ENCODE measurements around the gene OOEP.
A peak's percentile ranks its signal among the peaks of the same experiment; 100 is the strongest.
"Not testable (repeated sequence)": the region's sequence is repeated elsewhere in the genome, so short reads cannot be mapped to it uniquely, and the experiment has no call there.

The OOEP gene

DNA sequence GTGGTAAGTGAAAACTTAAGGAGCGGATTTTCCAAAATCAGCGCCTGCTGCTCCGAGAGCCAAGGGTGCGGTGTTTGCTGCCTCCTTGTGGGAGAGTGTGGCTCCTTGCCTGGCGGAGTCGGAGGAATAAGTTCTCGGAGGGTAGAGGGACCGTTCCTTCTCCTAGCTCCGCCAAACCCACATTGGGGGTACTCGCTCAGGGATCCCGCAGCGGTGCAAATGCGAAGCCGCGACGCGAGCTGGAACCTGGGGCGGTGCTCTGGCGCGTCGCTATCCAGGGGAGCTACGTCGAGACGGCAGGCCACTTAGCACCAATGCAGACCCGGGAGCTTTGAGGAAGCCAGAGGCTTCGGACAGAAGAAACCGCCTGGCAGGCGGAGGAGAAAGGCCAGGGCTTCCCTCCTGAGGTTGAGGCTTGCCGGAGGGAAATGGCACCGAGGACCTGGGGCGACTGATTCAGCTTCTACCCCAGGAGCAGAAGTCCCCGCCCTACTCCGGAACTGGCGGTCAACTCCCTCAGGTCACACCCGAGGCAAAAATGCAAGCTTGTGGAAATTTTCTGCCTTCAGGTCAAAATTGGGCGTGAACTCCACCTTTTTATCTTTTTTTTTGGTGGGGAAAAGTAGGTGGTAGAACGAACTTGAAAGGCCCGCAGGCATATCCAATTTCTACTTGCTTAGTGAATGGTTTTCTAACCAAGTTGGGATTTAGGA is 19.3 kb upstream of the OOEP start:
- no peaks in the 10 kb centered on the region for H3K36me3 ChIP-seq (ENCODE audit: insufficient read depth, low read length)
- no peaks in the 10 kb centered on the region for H3K4me1 ChIP-seq (ENCODE audit: insufficient read depth, low read length)
- peak overlapping the region; percentile 45 to 60 for H3K4me3 ChIP-seq (ENCODE audit: low read depth in 1 of 2, low read length in 2 of 2)
- H3K27me3 ChIP-seq (ENCODE audit: control insufficient read depth in 1 of 2, insufficient read depth in 2 of 2, low read length in 2 of 2), result no peaks in the 10 kb centered on the region
- H3K27ac ChIP-seq (ENCODE audit: low read depth, low read length), result no peak overlapping the region
- no peaks in the 10 kb centered on the region for H3K9me3 ChIP-seq (ENCODE audit: low read length)
- H3K9ac ChIP-seq (ENCODE audit: low read length), result no peak overlapping the region

GRCh38 chr6:73388433-73388799 is 18.7 kb upstream of the OOEP start:
- Histone ChIP-seq H3K4me1 (ENCODE audit: insufficient read depth, low read length) (no peaks in the 10 kb centered on the region), H3K9ac (ENCODE audit: low read length) (no peak overlapping the region), H3K27ac (ENCODE audit: low read depth, low read length) (no peak overlapping the region), H3K9me3 (ENCODE audit: low read length) (no peaks in the 10 kb centered on the region), H3K27me3 (ENCODE audit: control insufficient read depth in 1 of 2, insufficient read depth in 2 of 2, low read length in 2 of 2) (no peaks in the 10 kb centered on the region), H3K36me3 (ENCODE audit: insufficient read depth, low read length) (no peaks in the 10 kb centered on the region), H3K4me3 (ENCODE audit: low read depth in 1 of 2, low read length in 2 of 2) (peak overlapping the region; percentile 45 to 60)

- H3K27me3 ChIP-seq (ENCODE audit: control insufficient read depth in 1 of 2, insufficient read depth in 2 of 2, low read length in 2 of 2), result no peaks in the 10 kb centered on the region
- no peaks in the 10 kb centered on the region for H3K9me3 ChIP-seq (ENCODE audit: low read length)
- no peak overlapping the region for H3K27ac ChIP-seq (ENCODE audit: low read depth, low read length)
- no peaks in the 10 kb centered on the region for H3K36me3 ChIP-seq (ENCODE audit: insufficient read depth, low read length)
- H3K9ac ChIP-seq (ENCODE audit: low read length), result no peak overlapping the region
- H3K4me3 ChIP-seq (ENCODE audit: low read depth in 1 of 2, low read length in 2 of 2), result no peak overlapping the region
- H3K4me1 ChIP-seq (ENCODE audit: insufficient read depth, low read length), result no peaks in the 10 kb centered on the region
Observed at GRCh38 chr6:73382462-73383113, 12.9 kb upstream of the OOEP start.

GRCh38 chr6:73381531-73381930 is 11.8 kb upstream of the OOEP start:
- not testable (repeated sequence) for H3K36me3 ChIP-seq (ENCODE audit: insufficient read depth, low read length); H3K9me3 ChIP-seq (ENCODE audit: low read length); H3K9ac ChIP-seq (ENCODE audit: low read length); H3K27me3 ChIP-seq (ENCODE audit: control insufficient read depth in 1 of 2, insufficient read depth in 2 of 2, low read length in 2 of 2); H3K27ac ChIP-seq (ENCODE audit: low read depth, low read length); H3K4me3 ChIP-seq (ENCODE audit: low read depth in 1 of 2, low read length in 2 of 2); H3K4me1 ChIP-seq (ENCODE audit: insufficient read depth, low read length)

DNA sequence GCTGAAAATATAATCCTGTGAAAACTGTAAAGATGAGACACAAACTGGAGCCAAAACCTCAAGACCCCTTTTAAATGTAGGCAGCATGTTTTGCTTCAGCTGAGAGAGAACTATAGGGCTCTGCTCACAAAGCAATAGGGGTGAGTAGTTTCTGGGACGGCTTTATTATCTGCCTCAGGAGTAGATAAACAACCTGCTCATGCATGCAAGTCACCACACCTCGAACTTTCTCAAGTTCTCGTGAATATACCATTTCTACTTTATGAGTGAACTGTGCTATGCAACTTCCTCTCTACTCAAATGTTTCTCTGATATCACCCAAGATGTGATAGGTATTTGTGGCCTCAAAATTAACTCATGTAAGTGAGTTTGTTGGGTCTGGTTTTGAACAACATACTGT is 7.5 kb upstream of the OOEP start:
- Histone ChIP-seq H3K36me3 (ENCODE audit: insufficient read depth, low read length) (no peaks in the 10 kb centered on the region), H3K27ac (ENCODE audit: low read depth, low read length) (no peak overlapping the region), H3K27me3 (ENCODE audit: control insufficient read depth in 1 of 2, insufficient read depth in 2 of 2, low read length in 2 of 2) (no peaks in the 10 kb centered on the region), H3K9ac (ENCODE audit: low read length) (no peak overlapping the region), H3K9me3 (ENCODE audit: low read length) (no peaks in the 10 kb centered on the region), H3K4me3 (ENCODE audit: low read depth in 1 of 2, low read length in 2 of 2) (no peak overlapping the region), H3K4me1 (ENCODE audit: insufficient read depth, low read length) (no peaks in the 10 kb centered on the region)

- no peaks in the 10 kb centered on the region for H3K27me3 ChIP-seq (ENCODE audit: control insufficient read depth in 1 of 2, insufficient read depth in 2 of 2, low read length in 2 of 2)
- no peak overlapping the region for H3K4me3 ChIP-seq (ENCODE audit: low read depth in 1 of 2, low read length in 2 of 2)
- no peak overlapping the region for H3K27ac ChIP-seq (ENCODE audit: low read depth, low read length)
- H3K4me1 ChIP-seq (ENCODE audit: insufficient read depth, low read length), result no peaks in the 10 kb centered on the region
- H3K36me3 ChIP-seq (ENCODE audit: insufficient read depth, low read length), result no peaks in the 10 kb centered on the region
- no peak overlapping the region for H3K9ac ChIP-seq (ENCODE audit: low read length)
- H3K9me3 ChIP-seq (ENCODE audit: low read length), result no peaks in the 10 kb centered on the region
Observed at GRCh38 chr6:73375216-73375615, 5.5 kb upstream of the OOEP start.

- Histone ChIP-seq H3K36me3 (ENCODE audit: insufficient read depth, low read length) (no peaks in the 10 kb centered on the region), H3K27me3 (ENCODE audit: control insufficient read depth in 1 of 2, insufficient read depth in 2 of 2, low read length in 2 of 2) (no peaks in the 10 kb centered on the region), H3K27ac (ENCODE audit: low read depth, low read length) (no peak overlapping the region), H3K4me1 (ENCODE audit: insufficient read depth, low read length) (no peaks in the 10 kb centered on the region), H3K4me3 (ENCODE audit: low read depth in 1 of 2, low read length in 2 of 2) (no peak overlapping the region), H3K9ac (ENCODE audit: low read length) (no peak overlapping the region), H3K9me3 (ENCODE audit: low read length) (no peaks in the 10 kb centered on the region)
Observed at GRCh38 chr6:73372516-73372915, 2.8 kb upstream of the OOEP start.

GRCh38 chr6:73371984-73372383 is 2.3 kb upstream of the OOEP start:
- no peaks in the 10 kb centered on the region for H3K27me3 ChIP-seq (ENCODE audit: control insufficient read depth in 1 of 2, insufficient read depth in 2 of 2, low read length in 2 of 2)
- H3K36me3 ChIP-seq (ENCODE audit: insufficient read depth, low read length), result no peaks in the 10 kb centered on the region
- H3K9ac ChIP-seq (ENCODE audit: low read length), result no peak overlapping the region
- no peaks in the 10 kb centered on the region for H3K4me1 ChIP-seq (ENCODE audit: insufficient read depth, low read length)
- H3K4me3 ChIP-seq (ENCODE audit: low read depth in 1 of 2, low read length in 2 of 2), result no peak overlapping the region
- no peaks in the 10 kb centered on the region for H3K9me3 ChIP-seq (ENCODE audit: low read length)
- H3K27ac ChIP-seq (ENCODE audit: low read depth, low read length), result no peak overlapping the region

GRCh38 chr6:73369157-73369556 is 540 bp downstream of the OOEP start:
- Histone ChIP-seq H3K4me3 (ENCODE audit: low read depth in 1 of 2, low read length in 2 of 2) (no peak overlapping the region), H3K9me3 (ENCODE audit: low read length) (no peaks in the 10 kb centered on the region), H3K9ac (ENCODE audit: low read length) (no peak overlapping the region), H3K27ac (ENCODE audit: low read depth, low read length) (no peak overlapping the region), H3K36me3 (ENCODE audit: insufficient read depth, low read length) (no peaks in the 10 kb centered on the region), H3K27me3 (ENCODE audit: control insufficient read depth in 1 of 2, insufficient read depth in 2 of 2, low read length in 2 of 2) (no peaks in the 10 kb centered on the region), H3K4me1 (ENCODE audit: insufficient read depth, low read length) (no peaks in the 10 kb centered on the region)

- H3K4me3 ChIP-seq (ENCODE audit: low read depth in 1 of 2, low read length in 2 of 2), result no peak overlapping the region
- no peaks in the 10 kb centered on the region for H3K9me3 ChIP-seq (ENCODE audit: low read length)
- H3K36me3 ChIP-seq (ENCODE audit: insufficient read depth, low read length), result no peaks in the 10 kb centered on the region
- no peaks in the 10 kb centered on the region for H3K27me3 ChIP-seq (ENCODE audit: control insufficient read depth in 1 of 2, insufficient read depth in 2 of 2, low read length in 2 of 2)
- H3K27ac ChIP-seq (ENCODE audit: low read depth, low read length), result no peak overlapping the region
- H3K9ac ChIP-seq (ENCODE audit: low read length), result no peak overlapping the region
- H3K4me1 ChIP-seq (ENCODE audit: insufficient read depth, low read length), result no peaks in the 10 kb centered on the region
Observed at GRCh38 chr6:73368675-73369074, 1.0 kb downstream of the OOEP start.

DNA sequence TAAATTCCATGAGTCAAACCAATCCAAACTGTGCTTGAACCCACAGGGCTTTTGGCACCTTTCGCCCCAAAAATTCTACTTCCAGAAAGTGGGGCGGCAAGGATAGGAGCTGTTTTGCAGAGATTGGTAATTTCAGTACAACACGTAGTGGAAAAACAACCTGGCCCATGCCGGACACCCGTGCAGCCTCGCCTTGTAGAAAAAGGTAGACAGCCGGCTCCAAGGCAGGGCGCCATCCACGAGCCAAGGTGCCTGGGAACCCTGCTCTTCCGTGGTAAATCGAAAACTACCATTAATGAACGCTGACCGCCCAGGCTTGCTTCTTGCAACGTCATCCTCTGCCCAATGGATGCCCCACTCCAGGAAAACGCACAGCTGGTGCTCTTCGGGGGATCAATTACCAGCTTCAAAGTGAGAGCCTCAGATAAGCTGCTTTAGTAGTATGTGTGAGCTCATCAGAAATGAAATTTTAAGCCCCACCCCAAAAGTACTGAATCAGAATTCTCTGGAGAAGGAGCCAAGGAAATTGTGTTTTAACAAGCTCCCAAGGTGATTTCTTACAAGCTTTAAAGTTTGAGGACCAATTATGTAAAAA is 1.8 kb downstream of the OOEP start:
- Histone ChIP-seq H3K4me3 (ENCODE audit: low read depth in 1 of 2, low read length in 2 of 2) (no peak overlapping the region), H3K36me3 (ENCODE audit: insufficient read depth, low read length) (no peaks in the 10 kb centered on the region), H3K9me3 (ENCODE audit: low read length) (no peaks in the 10 kb centered on the region), H3K9ac (ENCODE audit: low read length) (no peak overlapping the region), H3K27ac (ENCODE audit: low read depth, low read length) (no peak overlapping the region), H3K27me3 (ENCODE audit: control insufficient read depth in 1 of 2, insufficient read depth in 2 of 2, low read length in 2 of 2) (no peaks in the 10 kb centered on the region), H3K4me1 (ENCODE audit: insufficient read depth, low read length) (no peaks in the 10 kb centered on the region)

GRCh38 chr6:73364549-73364948 is 5.1 kb downstream of the OOEP start:
- no peaks in the 10 kb centered on the region for H3K9me3 ChIP-seq (ENCODE audit: low read length)

More at GRCh38 chr6:73364549-73364948, 5.1 kb downstream of the OOEP start:
- Histone ChIP-seq H3K27ac (ENCODE audit: low read depth, low read length) (no peak overlapping the region), H3K9ac (ENCODE audit: low read length) (no peak overlapping the region), H3K36me3 (ENCODE audit: insufficient read depth, low read length) (no peaks in the 10 kb centered on the region), H3K4me1 (ENCODE audit: insufficient read depth, low read length) (no peaks in the 10 kb centered on the region), H3K4me3 (ENCODE audit: low read depth in 1 of 2, low read length in 2 of 2) (no peak overlapping the region), H3K27me3 (ENCODE audit: control insufficient read depth in 1 of 2, insufficient read depth in 2 of 2, low read length in 2 of 2) (no peaks in the 10 kb centered on the region)

Data from muscle layer of colon (tissue), 2 donors.